GM21360 (cell line): Measurements from ENCODE around the gene VARS1.

Source experiments
- ATAC-seq: cut with Tn5 transposase; IDR thresholded peaks from one replicate; pipeline ENCODE4 v1.9.1; 2021; ENCODE audit warnings: mild to moderate bottlenecking, moderate library complexity; ENCODE audit not compliant: unreplicated experiment

The VARS1 gene

DNA sequence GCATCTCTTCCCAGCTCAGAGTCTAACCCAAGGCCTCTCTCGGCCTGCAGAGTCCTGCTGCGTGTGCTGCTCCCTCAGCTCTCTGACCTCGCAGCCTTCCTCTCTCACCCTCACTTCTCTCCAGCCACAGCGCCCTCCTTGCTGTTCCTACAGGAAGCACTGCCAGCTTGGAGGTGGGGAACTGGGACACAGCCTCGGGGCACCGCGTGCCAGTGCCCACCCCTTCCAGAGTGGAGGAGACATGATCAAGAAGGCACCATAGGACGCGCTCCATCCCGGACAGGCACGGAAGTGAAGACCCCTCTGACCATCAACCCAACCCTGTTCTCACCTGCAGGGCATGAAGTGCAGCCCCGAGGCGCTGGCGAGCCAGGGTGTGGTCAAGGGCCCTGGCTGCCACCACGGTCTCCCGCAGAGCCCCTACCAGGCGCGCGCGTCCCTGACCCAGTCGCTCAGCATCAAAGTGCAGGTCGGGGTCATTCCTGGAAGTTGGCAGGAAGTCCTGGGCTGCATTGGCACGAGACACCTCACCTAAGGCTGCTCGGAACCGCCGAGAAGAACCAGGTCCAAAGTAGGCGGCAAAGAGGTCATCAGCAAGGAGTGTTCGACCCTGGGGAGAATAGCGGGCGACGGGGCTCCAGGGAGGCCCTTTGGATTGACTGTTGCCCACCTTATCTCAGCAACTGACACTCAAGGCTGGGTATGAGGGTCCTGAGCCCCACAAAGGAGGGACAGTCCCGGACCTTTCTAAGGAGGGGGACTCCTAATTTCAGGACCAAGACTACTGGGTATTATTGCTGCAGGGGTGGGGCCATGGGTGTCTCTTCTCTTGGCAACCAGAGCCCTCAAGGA lies 19.7 kb downstream of the VARS1 start:
- ATAC-seq: no peak

DNA sequence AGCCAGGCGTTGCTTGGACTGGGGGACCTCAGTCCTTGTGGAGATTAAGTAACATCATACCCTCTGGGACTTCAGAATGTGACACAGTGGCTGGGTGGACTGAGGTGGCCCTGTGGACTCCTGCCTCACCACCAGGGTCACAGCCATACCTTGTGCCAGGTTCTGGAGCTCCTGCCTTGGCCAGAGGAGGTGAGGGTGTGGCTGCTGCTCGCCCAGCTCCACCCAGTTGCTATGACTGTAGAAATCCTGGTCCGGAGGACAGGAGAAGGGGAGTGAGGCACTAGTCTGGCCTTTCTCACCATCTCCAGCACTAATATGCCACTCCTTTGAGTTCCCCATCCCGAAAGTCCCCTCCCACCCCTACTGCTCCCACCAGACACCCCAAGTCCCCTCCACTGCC lies 20.4 kb downstream of the VARS1 start:
- no peak for ATAC-seq

DNA sequence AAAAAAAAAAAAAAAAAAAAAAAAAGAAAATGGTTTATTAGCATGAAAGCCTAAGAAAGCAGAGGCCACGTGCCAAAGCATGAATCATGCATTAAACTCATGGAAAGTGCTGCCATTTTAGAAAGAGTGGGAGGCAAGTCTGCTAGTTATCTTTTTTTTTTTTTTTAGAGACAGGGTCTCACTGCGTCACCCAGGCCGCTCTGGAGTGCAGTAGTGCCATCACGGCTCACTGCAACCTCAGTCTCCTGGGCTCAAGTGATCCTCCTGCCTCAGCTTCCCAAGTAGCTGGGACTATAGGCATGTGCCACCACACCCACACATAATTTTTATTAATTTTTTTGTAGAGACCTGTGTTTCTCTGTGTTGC lies 23.6 kb downstream of the VARS1 start:
- ATAC-seq: no peak

DNA sequence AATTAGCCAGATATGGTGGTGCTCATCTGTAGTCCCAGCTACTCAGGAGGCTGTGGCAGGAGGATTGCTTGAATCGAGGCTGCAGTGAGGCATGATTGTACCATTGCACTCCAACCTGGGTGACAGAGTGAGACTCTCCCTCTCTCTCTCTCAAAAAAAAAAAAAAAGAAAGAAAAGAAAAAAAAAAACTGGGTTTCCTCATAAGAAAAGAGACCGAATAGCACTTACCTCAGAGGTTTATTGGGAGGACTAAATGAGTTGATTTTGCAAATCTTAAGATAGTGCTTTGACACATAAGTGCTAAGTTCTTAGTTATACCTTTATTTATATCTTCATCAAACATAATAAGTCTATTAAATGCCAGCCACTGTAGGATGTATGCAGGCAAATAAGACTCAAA lies 24.7 kb downstream of the VARS1 start:
- ATAC-seq: no peak

DNA sequence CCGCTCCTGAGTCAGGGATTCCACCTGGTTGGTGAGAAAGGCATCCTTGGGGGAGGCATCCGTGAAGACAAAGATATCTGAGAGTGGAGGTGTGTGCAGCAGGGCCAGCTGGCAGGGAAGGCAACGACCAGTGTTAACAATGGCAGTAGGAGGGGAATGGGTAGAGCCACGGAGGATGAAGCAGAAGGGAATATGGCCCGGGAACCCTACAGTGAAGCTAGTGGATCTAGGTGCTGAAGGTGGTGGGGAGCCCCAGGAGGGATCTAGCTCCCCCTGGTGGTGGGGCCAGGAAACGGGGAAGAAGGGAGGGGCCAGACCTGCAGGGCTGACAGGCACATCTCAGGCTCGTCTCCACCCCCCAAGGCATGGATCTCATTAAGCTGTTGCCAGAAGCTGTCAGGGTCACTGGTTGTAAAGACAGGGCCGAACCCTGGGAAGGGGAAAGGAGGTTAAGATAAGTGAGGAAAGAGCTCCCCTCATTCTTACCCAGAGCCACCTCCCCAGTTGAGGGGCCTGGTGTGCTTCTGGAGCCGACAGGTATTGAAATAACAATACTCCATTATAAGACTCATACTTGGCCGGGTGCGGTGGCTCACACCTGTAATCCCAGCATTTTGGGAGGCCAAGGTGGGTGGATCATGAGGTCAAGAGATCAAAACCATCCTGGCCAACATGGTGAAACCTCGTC lies 25.7 kb downstream of the VARS1 start:
- no peak for ATAC-seq

DNA sequence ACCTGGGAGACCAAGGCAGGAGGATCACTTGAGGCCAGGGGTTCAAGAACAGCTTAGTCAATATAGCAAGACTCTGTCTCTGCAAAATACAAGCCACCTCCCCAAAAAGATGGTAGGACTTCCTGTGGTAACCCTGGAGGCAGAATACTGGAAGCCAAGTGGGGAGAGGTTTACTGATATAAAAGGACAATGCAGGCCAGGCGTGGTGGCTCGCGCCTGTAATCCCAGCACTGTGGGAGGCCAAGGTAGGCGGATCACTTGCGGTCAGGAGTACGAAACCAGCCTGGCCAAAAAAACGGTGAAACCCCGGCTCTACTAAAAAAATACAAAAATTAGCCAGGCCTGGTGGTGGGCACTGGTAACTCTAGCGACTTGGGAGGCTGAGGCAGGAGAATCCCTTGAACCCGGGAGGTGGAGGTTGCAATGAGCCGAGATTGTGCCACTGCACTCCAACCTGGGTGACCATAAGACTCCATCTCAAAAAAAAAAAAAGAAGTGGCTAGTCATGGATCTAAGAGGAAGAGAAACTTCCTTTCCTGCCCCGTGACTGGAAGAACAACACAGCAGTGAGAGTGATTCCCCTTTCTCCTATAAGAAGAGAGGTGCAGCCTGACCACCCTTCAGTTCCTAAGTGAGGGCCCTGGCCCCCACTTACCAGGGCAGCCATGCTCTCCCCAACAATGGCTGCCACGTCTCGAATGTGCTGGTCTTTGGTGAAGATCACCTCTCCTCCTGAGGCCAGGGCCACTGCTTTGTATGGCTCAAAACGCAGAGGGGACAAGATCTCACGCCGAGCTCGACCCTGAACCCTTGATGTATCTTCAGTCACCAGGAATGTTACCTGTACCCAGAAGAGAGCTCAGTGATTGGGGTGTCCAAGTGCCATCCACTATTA lies 26.9 kb downstream of the VARS1 start:
- no peak for ATAC-seq

DNA sequence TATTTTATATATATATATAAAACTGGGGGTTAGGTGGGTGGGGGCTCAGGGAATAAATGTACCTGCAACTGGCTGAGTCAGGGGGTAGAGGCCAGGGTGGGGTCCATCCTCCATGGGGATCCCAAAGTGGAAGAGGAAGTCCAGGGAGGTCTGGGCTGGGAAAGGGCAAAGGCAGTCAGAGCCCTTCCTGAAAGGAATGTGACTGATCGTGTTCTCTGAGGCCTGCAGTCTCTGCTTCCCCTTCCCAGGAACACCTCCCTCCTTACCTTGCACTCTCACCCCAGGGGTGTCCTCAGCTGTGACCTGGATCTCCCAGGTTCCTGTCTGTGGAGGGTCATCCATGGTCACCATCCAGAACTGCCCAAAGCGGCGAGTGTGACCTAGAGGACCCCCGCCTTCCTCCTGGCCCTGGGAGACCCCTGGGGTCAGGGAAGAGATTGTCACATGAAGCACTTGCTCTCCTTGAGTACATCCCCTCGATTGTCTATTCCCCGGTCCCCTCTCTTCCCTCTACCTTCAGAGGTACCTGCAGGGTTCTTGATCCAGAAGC lies 28.4 kb downstream of the VARS1 start:
- ATAC-seq: no peak

DNA sequence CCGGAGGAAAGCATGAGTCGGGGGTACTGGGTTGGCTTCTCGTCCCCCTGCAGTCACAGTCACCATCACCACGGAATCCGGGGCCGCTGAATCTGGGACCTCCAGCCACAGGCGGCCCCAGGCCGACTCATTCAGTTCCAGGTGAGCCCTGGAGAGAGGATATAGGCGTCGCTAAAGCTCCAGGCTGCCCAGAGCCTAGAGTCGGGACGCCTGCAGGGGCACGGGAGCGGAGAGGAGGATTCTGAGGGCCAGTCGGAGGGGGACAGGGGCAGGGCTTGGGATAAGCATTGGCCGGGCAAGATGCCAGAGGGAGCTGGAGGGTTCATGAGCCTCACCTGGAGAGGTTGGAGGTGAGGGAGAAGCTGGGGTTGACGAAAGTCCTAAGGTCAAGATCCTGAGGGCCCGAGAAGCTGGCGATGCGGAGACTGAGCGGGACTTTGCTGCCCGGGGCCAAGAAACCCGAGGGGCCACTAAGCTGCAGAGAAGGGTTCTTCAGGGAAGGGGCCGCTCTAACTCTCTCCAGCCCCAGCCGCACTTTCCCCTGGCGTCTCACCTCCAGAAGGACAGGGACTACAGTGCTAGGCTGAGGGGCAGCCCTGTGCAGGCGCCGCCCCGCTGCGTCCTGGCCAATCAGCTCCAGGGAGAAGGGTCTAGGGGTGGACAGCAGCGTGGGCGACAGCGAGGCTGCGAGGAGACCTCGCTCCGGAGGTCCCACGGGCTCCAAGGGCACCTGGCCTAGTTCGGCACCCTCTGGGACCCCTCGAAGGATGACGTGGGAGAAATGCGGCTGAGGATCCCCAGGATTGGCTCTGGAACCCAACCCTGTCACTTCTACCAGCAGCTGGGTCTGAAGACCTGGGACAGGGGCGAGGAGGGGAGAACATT lies 29.4 kb downstream of the VARS1 start:
- ATAC-seq: no peak

DNA sequence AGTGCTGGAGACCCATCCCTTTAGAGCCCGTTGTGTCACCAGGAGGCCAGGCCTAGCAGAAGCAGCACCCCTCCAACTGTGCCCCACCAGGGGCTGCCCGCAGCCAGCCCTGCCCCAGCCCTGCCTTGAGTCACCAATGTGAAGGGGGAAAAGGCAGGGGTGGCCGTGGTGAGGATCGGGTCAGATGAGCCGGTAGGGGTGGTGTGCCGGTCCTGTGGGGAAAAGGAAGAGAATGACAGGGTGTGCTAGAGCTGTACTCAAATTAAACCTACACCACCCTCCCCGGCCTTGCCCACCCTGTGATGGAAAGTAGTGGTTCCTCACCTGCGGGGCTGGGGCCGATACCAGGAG lies 30.0 kb downstream of the VARS1 start:
- no peak for ATAC-seq

DNA sequence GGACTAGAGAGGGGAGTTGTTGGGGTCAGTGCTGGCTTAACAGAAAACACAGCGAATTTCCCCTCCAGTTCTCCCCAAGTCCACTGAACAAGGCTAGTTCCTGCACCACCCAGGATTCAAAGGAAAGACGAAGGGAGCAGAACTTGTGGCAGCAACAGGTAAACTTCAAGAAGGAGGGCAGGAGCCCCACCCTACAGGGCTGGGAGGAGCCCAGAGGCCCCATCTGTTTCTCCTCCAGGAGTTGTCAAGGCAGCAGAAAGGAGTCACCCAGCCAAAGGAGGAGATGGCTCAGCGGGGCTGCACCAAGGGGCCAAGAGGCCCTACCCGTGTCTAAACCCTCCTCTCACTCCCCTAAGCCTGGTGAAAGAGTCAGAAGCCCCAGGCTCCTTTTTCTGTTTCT lies 31.4 kb downstream of the VARS1 start:
- ATAC-seq: no peak

DNA sequence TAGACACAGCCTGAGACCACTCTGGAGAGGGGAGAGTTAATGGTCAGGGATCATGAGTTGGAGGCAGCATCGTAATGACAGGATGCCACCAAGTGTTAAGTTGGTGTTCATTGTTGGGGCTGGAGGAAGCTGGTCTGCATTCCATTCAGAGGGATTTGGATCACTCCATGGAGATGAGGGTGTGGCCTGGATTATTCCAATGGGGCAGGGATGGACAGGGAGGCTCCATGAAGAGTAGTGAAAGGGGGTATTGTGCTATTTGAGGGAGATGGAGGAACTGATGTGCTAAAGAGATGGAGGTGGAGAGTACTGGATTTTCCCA lies 32.0 kb downstream of the VARS1 start:
- ATAC-seq: no peak

DNA sequence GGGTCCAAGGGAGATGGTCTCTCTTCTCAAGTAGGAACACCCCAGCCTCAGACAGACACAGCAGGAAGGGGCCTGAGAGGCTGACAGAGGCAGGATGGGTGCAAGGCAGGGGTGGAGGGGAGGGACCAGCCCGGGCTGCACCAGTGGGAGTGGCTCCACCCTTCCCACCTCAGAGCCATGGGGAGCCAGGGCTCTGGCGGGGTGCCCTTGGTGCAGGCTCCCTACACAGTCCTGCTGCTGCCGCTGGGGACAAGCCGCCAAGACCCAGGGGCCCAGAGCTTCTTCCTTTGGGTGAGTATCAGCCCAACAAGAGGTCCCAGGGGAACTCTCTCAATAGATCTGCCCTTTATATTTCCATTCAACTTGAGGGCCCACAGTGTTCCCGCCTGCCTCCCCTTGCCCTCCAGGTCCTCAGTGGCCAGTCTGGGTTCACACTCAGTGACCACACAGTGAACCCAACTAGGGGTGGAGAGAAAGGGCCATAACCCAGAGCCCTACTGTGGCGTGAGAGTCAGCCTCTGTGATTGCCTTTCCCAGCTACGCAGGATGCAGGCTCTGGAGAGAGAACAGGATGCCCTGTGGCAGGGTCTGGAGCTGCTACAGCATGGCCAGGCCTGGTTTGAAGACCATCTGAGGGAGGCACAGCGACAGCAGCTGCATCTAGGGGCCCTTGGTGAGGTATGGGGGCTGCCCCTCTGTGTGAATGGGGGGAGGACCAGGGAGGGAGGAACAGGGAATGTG lies 32.5 kb downstream of the VARS1 start:
- no peak for ATAC-seq

DNA sequence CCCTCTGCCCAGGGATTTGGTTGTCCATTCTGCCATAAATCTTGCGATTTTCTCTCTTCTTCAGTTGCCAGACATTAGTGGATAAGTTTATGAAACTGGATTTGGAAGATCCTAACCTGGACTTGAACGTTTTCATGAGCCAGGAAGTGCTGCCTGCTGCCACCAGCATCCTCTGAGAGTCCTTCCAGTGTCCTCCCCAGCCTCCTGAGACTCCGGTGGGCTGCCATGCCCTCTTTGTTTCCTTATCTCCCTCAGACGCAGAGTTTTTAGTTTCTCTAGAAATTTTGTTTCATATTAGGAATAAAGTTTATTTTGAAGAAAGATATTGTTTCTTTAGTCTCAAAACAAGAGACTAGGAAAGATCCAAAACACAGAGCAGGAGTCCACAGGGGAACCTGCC lies 33.2 kb downstream of the VARS1 start, which contains the start of gene SAPCD1:
Gene SAPCD1 (plus strand): TSS at position 301 of the 400 bp plus-strand sequence. CDS start 399 bp downstream, outside the sequence.
- ATAC-seq: no peak

DNA sequence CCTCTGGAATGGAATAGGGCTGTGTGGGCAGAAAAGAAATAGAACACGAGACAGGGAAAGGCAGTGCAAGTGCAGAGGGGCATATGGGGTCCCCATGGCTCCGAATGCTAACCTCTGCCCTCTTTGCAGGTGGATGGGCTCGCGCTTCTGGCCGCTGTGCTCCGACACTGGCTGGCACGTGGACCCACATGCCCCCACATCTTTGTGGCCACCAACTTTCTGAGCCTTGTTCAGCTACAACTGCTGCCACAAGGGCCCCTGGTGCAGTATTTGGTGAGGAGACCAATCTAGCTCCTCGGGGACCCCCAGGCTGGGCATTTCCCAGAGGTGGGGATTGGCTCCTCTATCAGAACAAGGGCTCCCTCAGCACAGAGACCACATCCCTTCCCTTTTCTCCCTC lies 34.2 kb downstream of the VARS1 start:
- no peak for ATAC-seq

DNA sequence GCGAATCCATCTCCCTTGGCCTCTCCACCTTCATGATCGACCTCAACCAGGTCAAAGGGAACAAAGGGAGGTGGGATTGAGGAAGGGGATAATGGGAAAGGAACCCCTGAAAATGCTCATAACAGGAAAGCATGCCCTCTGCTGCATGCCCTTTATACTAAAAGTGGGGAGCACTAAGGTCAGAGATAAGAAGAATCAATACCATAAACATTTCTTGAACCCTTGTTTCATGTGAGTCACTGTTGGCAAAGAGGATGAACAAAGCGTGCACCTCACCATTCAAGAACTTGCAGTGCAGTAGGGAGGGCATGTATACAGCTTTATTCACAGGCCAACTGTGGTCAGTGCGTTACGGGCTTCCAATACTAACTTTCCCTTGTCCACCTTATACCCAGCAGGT lies 34.8 kb downstream of the VARS1 start:
- ATAC-seq: no peak

DNA sequence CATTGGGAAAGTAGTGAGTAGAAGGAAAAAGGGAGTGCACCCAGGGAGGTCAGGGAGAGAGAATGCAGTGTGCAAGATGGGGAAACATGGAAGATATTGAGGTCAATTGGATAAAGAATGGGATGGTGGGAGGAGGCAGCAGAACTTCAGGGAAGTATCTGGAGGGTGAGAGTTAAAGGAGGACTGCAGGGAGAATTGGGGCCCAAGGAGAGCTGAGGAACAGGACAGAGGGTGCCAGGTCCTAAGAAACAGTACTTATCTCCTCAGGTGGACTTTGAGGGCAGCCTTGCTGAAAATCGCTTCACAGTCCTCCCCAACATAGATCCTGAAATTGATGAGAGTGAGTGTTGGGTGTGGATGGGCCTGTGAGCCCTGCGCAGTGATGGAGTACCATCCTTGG lies 37.3 kb downstream of the VARS1 start:
- ATAC-seq: no peak

DNA sequence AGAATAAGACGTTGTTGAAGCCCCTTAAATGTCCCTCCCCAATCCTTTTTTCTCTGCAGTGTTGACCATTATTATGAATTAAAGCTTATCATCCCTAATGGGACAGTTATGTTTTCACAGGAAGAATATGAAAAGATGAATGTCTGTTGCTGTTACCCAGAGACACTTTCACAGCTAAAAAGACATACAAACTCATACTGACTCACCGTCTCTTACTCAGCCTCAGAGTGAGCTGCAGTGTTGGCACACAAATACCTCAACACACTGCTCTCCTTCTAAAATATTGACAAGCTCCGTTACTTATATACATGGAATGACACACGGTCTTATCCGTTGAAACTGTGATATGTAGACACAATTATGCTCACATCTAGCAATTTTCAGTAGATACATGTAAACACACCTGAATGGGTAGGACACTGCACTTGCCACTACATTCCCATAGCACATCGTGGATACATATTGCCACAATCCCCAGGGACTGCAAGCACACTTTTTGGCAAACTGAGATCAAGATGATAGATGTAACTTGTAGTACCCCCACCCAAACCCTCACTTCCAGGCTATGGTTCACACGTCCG lies 42.7 kb downstream of the VARS1 start:
- no peak for ATAC-seq

DNA sequence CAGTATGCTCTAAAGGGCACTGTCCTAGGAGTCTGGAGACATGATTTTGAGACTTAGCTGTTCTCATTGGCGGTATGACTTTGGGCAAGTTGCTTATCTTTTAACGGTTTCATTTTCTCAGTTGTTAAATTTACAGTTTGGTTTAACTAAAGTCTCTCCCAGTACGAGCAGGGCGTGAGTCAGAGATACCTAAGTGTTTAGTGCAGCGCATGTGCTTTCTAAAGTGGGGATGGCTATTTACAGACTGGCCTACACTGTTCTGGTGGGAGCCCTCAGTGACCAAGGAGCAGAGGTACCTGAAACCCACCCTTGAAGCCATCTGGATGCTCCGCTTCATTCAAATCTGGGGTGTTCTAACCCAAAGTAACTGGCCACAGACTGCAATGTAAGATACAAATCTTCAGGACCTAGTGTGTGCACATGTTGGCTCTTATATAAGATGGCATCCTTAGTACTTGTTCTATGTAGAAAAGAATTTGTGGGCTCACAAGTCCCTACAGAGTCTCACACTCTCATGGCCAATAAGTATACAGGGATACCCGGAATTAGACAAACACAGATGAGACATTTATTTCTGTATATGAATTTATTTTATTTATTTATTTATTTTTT lies 45.0 kb downstream of the VARS1 start:
- ATAC-seq: no peak
